ENCODE results near the gene SPG7.
A peak's percentile ranks its signal among the peaks of the same experiment; 100 is the strongest.
"Not testable (repeated sequence)": the region's sequence is repeated elsewhere in the genome, so short reads cannot be mapped to it uniquely, and the experiment has no call there.

Gene SPG7

GRCh38 chr16:89565506-89566372 lies 57.5 kb downstream of the SPG7 start:
- no peak for DNase-seq

DNA sequence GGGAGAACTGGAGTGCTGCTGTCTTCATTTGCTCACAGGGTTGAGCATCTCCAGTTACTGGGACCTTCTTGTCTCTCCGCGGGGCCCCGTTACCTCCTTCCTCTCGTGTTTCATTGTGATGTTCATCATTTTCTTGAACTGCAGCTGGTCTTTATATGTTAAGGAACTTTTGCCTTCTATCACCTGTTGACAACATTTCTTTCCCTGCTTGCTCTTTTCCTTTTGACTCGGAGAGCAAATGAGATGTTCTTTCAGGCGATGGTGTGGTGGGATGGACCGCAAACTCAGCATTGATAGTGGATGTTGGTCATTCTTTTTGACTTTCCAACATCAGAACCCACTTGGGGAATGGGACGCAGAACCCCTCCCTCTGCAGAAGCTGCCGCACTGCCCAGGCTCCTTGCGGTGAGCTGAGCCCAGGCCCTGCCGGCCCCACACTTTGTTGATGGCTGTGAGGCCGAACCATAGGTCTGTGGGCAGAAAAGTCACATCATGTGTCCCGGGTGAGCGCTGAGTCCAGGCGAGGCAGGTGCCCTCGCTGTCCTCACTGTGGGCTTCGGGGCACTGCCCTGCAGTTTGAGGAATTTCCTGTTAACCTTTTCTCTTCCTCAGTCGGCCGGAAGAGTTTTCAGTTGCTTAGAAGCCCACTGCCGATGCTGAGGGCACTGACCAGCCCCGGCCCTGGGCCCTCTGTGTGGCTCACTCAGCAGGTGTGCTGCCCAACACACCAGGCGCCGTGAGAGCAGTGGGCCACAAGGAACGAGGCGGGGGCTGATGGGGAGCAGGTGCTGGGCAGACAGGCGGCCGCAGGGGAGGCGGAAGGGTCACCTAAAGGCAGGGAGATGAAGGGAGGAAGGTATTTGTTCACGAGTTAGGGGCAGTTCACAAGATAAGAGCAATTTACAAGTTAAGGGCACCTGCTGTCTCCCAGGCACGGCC lies 59.7 kb downstream of the SPG7 start:
- no peak for DNase-seq

- DNase-seq: no peak
These were observed 61.5 kb downstream of the SPG7 start for GRCh38 chr16:89569506-89570341.

GRCh38 chr16:89570342-89570923 lies 62.2 kb downstream of the SPG7 start:
- DNase-seq: no peak

DNA sequence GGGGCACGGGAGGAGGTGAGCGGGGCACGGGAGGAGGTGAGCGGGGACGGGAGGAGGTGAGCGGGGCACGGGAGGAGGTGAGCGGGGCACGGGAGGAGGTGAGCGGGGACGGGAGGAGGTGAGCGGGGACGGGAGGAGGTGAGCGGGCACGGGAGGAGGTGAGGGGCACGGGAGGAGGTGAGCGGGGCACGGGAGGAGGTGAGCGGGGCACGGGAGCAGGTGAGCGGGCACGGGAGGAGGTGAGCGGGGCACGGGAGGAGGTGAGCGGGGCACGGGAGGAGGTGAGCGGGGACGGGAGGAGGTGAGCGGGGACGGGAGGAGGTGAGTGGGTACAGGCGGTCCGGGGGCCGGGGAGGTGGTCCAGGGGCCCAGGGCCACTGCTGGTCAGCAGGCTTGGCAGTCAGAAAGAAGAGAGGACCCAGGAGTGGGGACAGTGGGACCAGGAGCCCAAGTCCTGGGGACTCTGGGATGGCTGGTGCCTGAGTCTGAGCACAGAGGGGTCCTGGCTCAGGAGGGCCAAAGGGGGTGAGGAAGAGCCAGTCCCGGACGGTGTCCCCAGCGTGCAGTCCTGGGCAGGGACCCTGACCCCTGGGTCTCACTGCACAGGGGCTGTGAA lies 62.9 kb downstream of the SPG7 start:
- DNase-seq: not testable (repeated sequence)

DNA sequence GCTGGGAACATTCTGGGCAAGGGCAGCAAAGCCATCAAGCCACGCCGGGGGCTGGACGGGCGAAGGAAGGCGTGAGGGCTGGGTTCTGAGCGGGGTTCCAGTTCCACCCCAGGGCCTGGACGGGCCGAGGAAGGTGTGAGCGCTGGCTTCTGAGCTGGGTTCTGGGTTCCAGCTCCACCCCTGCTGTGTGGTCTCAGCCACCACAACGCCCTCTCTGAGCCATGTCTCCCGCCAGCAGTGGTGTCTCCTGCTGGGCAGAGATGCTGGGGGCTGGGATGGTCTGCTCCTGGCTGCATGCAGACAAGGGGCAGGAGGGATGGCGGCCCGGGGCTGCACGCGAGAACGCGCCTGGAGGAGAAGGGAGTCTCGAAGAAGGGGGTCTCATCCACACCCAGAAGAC lies 63.4 kb downstream of the SPG7 start:
- no peak for DNase-seq

- no peak for DNase-seq
These were observed 63.9 kb downstream of the SPG7 start for GRCh38 chr16:89572073-89572484.

DNA sequence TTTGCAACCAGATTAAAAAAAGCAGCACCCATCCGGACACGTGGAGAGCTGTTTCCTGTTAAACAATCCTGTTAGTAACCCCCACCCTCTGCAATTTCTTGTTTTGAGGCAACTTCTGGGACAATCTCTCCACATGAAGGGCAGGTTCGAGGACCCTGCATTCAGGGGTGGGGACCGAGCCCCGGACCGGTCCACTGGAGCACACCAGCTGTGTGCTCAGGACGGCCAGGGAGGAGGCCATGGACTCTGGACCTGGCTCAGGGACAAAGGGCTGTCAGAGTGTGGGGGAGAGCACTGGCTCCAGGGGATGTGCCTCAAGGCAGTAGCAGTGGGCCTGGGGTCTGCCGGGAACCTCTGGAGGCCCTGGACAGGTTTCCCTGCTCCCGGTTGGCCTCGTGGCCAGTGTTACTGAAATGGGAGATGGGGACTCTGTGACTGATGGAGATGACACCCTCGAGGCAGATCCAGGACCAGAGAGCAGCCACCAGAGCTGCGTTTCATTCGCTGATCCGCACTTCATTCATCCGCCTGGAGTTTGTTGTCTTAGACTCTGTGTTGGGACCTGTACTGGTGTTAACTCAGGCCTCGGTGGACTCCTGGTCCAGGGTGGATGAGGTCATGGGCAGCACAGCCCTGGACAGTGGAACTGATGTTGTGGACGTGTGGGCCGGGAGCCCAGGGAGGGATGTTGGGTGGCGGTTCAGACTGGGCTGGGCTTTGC lies 64.4 kb downstream of the SPG7 start:
- no peak for DNase-seq

- no peak for DNase-seq
These were observed 65.8 kb downstream of the SPG7 start for GRCh38 chr16:89573826-89574680.

GRCh38 chr16:89574681-89575246 lies 66.6 kb downstream of the SPG7 start:
- peak; percentile 67 for DNase-seq

DNA sequence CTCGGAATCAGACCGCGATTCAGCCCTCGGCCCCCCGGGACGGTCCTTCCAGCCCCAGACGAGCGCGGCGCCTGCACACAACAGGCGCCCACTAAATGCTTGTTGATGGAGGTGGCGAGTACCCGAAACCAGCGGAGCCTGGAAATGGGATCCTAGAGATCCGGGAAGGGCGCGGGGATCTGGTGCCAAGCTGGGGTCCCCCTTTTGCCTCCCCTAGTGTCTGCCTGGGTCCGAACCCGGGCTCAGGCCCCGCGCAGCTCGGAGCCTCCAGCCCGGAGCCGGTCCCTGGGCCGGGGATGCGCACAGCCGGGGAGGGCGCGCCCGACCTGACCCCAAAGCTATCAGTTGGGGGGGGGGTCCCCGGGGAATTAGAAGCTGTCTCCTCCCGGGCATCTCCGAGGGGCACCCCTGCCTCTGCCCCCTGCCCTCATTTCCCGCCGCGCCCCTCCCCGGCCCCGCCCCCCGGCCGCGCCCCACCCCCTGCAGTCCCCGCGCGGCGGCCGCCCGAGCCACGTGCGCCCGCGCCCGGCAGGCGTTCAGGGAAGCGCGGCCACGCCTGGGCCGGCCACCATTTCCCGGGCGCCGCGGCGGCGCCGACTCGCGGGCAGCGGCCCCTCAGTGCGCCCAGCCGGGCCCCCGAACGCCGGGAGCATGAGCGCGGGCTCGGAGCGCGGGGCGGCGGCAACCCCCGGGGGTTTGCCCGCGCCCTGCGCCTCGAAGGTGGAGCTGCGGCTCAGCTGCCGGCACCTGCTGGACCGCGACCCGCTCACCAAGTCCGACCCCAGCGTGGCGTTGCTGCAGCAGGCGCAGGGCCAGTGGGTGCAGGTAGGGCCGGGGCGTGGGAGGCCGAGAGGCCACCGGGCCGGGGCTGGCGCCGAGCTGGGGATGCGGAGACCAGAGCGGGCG lies 67.3 kb downstream of the SPG7 start, which contains the start of gene CPNE7:
Gene CPNE7 (plus strand): TSS at position 512 of the 906 bp plus-strand sequence. CDS start 140 bp downstream, at position 652.
- DNase-seq: no peak

- DNase-seq: no peak
These were observed 68.2 kb downstream of the SPG7 start for GRCh38 chr16:89576153-89577054.

DNA sequence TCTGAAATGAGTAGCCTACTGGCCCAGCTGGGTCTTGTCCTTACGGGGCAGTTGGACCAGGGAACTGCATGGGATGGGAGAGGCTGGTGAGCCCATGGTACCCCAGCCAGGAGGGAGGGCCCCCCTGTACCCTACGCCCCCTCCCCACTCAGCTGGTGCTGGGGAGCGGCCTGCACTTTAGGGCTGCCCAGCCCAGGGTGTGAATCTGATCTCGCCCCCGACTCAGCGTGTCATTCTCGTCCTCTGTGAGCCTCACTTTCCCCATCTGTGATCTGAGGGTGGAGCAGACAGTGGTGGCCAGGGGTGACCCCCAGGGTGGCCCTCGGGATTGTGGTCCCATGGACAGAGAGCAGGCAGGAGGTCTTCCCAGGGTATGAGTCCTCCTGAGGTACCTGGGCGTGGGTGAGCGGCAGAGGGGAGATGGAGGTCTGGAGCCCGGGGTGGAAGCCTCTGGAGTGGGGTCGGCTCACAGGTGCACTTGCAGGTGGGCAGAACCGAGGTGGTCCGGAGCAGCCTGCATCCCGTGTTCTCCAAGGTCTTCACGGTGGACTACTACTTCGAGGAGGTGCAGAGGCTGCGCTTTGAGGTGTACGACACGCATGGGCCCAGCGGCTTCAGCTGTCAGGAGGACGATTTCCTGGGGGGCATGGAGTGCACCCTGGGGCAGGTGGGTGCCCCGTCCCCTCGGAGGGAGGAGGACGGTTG lies 69.0 kb downstream of the SPG7 start:
- no peak for DNase-seq

DNA sequence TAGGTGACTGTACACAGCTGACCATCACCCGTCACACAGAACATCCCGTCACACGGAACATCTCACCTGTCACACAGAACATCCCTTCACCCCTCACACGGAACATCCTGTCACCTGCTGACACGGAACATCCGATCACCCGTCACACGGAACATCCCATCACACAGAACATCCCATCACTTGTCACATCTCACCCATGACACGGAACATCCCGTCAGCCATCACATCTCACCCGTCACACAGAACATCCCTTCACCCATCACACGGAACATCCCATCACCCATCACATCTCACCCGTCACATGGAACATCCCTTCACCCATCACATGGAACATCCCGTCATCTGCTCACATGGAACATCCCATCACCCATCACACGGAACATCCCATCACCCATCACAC lies 71.1 kb downstream of the SPG7 start:
- no peak for DNase-seq

DNA sequence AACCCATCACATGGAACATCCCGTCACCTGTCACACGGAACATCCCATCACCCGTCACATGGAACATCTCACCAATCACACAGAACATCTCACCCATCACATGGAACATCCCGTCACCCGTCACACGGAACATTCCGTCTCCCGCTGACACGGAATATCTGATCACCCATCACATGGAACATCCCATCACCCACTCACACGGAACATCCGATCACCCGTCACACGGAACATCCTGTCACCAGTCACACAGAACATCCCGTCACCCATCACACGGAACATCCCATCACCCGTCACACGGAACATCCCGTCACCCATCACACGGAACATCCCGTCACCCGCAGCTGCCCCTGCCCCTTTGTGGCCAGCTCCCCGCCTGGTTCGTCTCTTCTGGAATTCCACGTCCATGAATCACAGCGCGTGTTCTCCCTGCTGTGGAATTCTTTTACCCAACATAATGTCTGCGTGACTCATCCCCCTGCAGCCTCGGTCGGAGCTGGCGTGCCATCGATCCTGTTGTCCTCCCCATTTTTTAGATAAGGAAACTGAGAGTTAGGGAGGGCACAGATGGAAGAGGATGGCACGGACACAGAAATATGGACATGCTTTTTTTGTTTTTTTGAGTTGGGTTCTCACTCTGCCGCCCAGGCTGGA lies 73.0 kb downstream of the SPG7 start:
- peak; percentile 87 for DNase-seq

DNA sequence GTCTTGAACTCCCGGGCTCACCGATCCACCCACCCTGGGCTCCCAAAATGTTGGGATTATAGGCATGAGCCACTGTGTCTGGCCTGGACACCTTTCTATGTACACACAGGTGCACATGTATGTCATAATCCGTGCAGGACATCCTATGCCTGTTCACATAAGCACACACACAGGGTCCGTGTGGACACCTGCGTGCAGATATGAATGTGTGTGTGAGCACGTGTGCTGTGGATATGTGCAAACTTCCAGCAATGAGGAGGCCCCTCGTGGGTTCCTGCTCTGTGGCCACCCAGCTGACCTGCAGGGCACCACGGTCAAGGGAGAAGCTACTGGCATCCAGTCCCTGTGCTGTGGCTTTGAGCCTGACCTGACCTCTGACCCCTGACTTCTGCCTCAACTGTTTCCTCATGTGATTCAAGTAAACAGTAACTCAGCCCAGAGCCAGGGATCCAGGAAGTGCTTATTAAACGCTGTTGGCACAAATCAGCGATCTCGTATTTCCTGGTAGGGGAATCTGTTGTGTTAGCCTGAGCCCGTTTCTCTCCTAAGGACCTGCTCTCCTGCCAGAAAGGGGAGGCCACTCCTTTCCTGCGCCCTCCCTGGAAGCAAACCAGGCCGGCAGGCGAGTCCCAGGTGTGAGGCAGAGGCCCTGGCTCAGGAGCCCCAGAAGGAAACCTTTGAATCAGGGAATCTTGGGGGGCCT lies 73.8 kb downstream of the SPG7 start:
- no peak for DNase-seq

All from T1000 (cell line).